Measurements from ENCODE around the gene NTN5. TPM values are rescaled to one million over a fixed set of nuclear protein-coding genes. Genes with fewer than 3 reads are reported as not detected.

Gene NTN5
- total and polyA plus RNA-seq, 12 donors = 0.11 to 2.4 (median 0.42) TPM; not detected in 3

DNA sequence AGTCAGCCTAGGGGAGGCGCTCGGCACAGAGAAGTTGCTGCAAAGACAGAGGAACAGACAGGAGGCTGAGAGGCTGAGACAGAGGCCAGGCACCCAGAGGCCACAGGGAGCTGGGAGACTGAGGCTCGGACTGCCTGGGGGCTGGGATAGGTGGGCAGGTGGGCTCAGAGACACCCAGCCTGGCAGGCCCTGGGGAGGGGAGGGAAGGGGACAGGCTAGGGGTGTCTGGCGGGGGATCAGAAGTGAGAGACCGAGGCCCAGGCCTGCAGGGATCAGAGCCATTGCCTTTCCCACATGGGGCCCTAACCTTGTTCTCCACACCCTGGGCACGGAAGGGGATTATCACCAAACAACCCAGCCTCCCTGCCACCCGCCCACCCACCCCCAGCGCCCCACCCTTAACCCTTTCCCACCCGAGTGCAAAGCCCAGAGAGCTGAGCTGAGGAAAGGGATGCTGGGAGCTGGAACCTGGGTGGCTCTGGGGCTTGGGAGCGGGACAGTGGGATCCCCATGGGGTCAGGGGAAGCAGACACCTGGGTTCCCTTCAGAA is 1.3 kb downstream of the NTN5 start:
- peaks cover 0 to 9% of the 10 kb centered on the region in 2 donors for H3K4me1 ChIP-seq (replicated peaks in 1 of 2)
- H3K9me3 ChIP-seq (replicated peaks in 1 of 3) = no peaks in the 10 kb centered on the region
- no peak for DNase-seq
- H3K27me3 ChIP-seq = no peaks in the 10 kb centered on the region
- H3K27ac ChIP-seq = no peak overlapping the region
- intact Hi-C loops (cut with DNase I) = loop anchor here (10.0 kb wide), 3 partner anchors 63 to 173 kb away; no protein-coding TSS in a partner anchor
- WGBS, 4 donors = 78 to 84% (median 80%) methylated on average over 6 to 10 of the region's 10 CpGs
- H3K36me3 ChIP-seq (replicated peaks in 1 of 2) = no peaks in the 10 kb centered on the region
- TF ChIP-seq POLR2A (IDR thresholded peaks at IDR 0.05) = no peak
- TF ChIP-seq, protein P1, sequence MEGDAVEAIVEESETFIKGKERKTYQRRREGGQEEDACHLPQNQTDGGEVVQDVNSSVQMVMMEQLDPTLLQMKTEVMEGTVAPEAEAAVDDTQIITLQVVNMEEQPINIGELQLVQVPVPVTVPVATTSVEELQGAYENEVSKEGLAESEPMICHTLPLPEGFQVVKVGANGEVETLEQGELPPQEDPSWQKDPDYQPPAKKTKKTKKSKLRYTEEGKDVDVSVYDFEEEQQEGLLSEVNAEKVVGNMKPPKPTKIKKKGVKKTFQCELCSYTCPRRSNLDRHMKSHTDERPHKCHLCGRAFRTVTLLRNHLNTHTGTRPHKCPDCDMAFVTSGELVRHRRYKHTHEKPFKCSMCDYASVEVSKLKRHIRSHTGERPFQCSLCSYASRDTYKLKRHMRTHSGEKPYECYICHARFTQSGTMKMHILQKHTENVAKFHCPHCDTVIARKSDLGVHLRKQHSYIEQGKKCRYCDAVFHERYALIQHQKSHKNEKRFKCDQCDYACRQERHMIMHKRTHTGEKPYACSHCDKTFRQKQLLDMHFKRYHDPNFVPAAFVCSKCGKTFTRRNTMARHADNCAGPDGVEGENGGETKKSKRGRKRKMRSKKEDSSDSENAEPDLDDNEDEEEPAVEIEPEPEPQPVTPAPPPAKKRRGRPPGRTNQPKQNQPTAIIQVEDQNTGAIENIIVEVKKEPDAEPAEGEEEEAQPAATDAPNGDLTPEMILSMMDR (IDR thresholded peaks at IDR 0.05) = no peak
- H3K4me3 ChIP-seq = no peak overlapping the region

DNA sequence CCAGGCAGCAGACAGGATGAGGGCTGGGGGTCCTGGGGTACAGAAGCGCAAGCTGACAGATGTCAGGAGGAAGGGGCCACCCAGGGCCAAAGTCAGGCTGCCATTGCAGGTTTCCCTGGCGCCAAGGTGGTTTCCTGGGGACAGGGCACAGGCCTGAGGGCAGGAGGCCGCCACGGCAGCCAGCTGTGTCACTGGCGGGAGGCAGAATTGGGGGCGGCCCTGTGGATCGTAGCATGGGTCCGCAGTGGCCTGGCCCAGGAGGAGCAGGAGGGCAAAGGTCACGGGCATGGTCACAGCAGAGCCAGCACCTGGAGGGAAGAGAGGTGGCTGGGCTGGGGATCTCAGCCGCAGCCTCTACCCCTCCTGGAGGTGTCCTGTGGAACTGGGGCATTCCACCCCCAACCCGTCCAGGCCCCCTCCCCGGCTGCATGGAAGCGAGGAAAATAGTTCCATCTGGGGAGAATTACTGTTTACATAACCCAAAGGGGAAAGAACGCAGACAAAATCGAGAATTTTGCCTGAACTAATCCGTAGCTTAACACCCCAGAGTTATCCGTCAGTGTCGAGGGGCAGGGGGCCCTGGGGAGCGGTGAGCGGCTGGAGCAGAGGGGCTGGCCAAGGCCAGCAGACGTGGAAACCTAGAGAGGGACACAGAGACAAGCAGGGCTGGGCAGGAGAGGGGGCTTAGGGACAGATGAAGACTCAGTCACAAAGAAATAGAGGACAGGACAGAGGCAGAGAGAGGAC is 1.9 kb downstream of the NTN5 start:
- intact Hi-C loops (cut with DNase I) = loop anchor here (10.0 kb wide), 3 partner anchors 64 to 174 kb away; no protein-coding TSS in a partner anchor
- 62 to 88% (median 80%) methylated on average over 12 to 21 of the region's 21 CpGs for WGBS, 4 donors
- TF ChIP-seq POLR2A (IDR thresholded peaks at IDR 0.05) = no peak
- TF ChIP-seq, protein P1 (IDR thresholded peaks at IDR 0.05) = no peak
- Histone ChIP-seq H3K36me3 (replicated peaks in 1 of 2) (no peaks in the 10 kb centered on the region), H3K27ac (no peak overlapping the region), H3K27me3 (no peaks in the 10 kb centered on the region), H3K4me1 (replicated peaks in 1 of 2) (peaks cover 0 to 9% of the 10 kb centered on the region in 2 donors), H3K4me3 (no peak overlapping the region), H3K9me3 (replicated peaks in 1 of 3) (no peaks in the 10 kb centered on the region)
- no peak for DNase-seq

DNA sequence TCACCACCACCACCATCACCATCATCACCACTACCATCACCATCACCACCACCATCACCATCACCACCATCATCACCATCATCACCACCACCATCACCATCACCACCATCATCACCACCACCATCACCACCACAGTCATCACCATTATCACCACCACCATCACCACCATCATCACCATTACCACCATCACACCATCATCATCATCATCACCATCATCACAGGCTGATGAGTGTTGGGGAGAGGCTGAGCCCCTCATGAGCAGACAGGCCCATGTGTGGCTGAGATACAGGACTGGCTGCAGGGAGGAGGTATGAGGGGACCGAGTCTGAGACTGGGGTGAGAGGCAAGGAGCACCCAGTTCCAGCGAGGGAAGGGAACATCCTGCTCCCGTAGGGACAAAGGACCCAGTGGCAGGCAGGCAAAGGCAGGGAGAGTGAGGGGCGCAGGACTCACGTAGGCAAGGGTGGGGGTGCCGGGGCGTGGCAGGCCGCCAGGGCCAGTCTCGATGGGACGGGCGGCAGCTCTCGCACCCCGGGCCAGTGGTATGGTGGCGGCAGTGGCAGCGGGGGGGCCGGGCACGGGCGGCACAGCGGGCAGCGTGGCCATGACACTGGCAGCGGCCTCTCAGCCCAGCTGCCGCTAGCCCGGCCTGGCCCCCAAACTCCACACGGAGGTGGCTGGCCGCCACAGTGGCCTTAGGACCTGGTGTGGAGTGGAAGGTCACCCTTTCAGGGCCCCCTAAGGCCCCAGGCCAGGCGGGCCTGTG is 2.7 kb downstream of the NTN5 start:
- no peak for TF ChIP-seq POLR2A (IDR thresholded peaks at IDR 0.05)
- TF ChIP-seq, protein P1 (IDR thresholded peaks at IDR 0.05) = no peak
- no peaks in the 10 kb centered on the region for H3K36me3 ChIP-seq (replicated peaks in 1 of 2)
- DNase-seq = no peak
- H3K27ac ChIP-seq = no peak overlapping the region
- intact Hi-C loops (cut with DNase I) = loop anchor here (10.0 kb wide), 3 partner anchors 65 to 175 kb away; no protein-coding TSS in a partner anchor
- 83 to 96% (median 90%) methylated on average over 11 to 26 of the region's 26 CpGs for WGBS, 4 donors
- H3K4me3 ChIP-seq = no peak overlapping the region
- H3K9me3 ChIP-seq (replicated peaks in 1 of 3) = no peaks in the 10 kb centered on the region
- peaks cover 0 to 3% of the 10 kb centered on the region in 2 donors for H3K4me1 ChIP-seq (replicated peaks in 1 of 2)
- no peaks in the 10 kb centered on the region for H3K27me3 ChIP-seq

DNA sequence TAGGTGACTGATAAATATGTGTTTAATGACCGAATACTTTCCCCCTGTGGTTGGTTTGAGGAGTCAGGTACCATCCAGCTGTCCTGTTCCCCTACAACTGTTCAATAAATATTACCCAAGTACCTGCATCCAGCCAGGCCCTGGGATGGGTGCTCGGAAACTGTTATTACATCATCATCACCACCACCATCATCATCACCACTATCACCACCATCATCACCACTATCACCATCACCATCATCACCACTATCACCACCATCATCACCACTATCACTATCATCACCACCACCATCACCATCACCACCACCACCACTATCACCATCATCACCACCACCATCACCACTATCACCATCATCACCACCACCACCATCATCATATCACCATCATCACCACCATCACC is 4.1 kb downstream of the NTN5 start:
- DNase-seq = no peak
- no peaks in the 10 kb centered on the region for H3K9me3 ChIP-seq (replicated peaks in 1 of 3)
- no peak overlapping the region for H3K27ac ChIP-seq
- WGBS, 4 donors = 89 to 100% (median 95%) methylated on average over 2 of the region's 2 CpGs
- no peaks in the 10 kb centered on the region for H3K36me3 ChIP-seq (replicated peaks in 1 of 2)
- intact Hi-C loops (cut with DNase I) = no loop called here
- H3K27me3 ChIP-seq = no peaks in the 10 kb centered on the region
- TF ChIP-seq POLR2A (IDR thresholded peaks at IDR 0.05) = no peak
- TF ChIP-seq, protein P1 (IDR thresholded peaks at IDR 0.05) = no peak
- no peak overlapping the region for H3K4me3 ChIP-seq
- no peaks in the 10 kb centered on the region for H3K4me1 ChIP-seq (replicated peaks in 1 of 2)
